ENCODE measurements around the gene POGZ. TPM values are rescaled to one million over a fixed set of nuclear protein-coding genes. Genes with fewer than 3 reads are reported as not detected.

POGZ gene
- total RNA-seq, 1 donor from 2014 or later: 132 TPM

GRCh38 chr1:151478140-151478812 is 19.0 kb upstream of the POGZ start:
- peaks cover 4% of the 10 kb centered on the region for H3K4me1 Mint-ChIP-seq (ENCODE audit: unreplicated experiment)
- no peak overlapping the region for H3K4me3 Mint-ChIP-seq (ENCODE audit: unreplicated experiment)
- TF ChIP-seq, protein P1, sequence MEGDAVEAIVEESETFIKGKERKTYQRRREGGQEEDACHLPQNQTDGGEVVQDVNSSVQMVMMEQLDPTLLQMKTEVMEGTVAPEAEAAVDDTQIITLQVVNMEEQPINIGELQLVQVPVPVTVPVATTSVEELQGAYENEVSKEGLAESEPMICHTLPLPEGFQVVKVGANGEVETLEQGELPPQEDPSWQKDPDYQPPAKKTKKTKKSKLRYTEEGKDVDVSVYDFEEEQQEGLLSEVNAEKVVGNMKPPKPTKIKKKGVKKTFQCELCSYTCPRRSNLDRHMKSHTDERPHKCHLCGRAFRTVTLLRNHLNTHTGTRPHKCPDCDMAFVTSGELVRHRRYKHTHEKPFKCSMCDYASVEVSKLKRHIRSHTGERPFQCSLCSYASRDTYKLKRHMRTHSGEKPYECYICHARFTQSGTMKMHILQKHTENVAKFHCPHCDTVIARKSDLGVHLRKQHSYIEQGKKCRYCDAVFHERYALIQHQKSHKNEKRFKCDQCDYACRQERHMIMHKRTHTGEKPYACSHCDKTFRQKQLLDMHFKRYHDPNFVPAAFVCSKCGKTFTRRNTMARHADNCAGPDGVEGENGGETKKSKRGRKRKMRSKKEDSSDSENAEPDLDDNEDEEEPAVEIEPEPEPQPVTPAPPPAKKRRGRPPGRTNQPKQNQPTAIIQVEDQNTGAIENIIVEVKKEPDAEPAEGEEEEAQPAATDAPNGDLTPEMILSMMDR (IDR thresholded peaks at IDR 0.05; ENCODE audit: unreplicated experiment): no peak
- no peaks in the 10 kb centered on the region for H3K9me3 Mint-ChIP-seq (ENCODE audit: unreplicated experiment)
- no peak for DNase-seq (ENCODE audit: low spot score)
- no peaks in the 10 kb centered on the region for H3K36me3 Mint-ChIP-seq (ENCODE audit: low read depth, unreplicated experiment)
- no peak overlapping the region for H3K27ac Mint-ChIP-seq (ENCODE audit: unreplicated experiment)
- H3K27me3 Mint-ChIP-seq (ENCODE audit: unreplicated experiment): no peaks in the 10 kb centered on the region

GRCh38 chr1:151477066-151477465 is 17.8 kb upstream of the POGZ start:
- TF ChIP-seq, protein P1 (IDR thresholded peaks at IDR 0.05; ENCODE audit: unreplicated experiment): no peak
- H3K9me3 Mint-ChIP-seq (ENCODE audit: unreplicated experiment): no peaks in the 10 kb centered on the region
- DNase-seq (ENCODE audit: low spot score): no peak
- H3K27ac Mint-ChIP-seq (ENCODE audit: unreplicated experiment): no peak overlapping the region
- H3K27me3 Mint-ChIP-seq (ENCODE audit: unreplicated experiment): no peaks in the 10 kb centered on the region
- no peaks in the 10 kb centered on the region for H3K36me3 Mint-ChIP-seq (ENCODE audit: low read depth, unreplicated experiment)
- peaks cover 8% of the 10 kb centered on the region for H3K4me1 Mint-ChIP-seq (ENCODE audit: unreplicated experiment)
- H3K4me3 Mint-ChIP-seq (ENCODE audit: unreplicated experiment): no peak overlapping the region

- Mint-ChIP-seq H3K36me3 (ENCODE audit: low read depth, unreplicated experiment) (no peaks in the 10 kb centered on the region), H3K27me3 (ENCODE audit: unreplicated experiment) (no peaks in the 10 kb centered on the region), H3K27ac (ENCODE audit: unreplicated experiment) (no peak overlapping the region), H3K9me3 (ENCODE audit: unreplicated experiment) (no peaks in the 10 kb centered on the region), H3K4me3 (ENCODE audit: unreplicated experiment) (no peak overlapping the region), H3K4me1 (ENCODE audit: unreplicated experiment) (peaks cover 8% of the 10 kb centered on the region)
- TF ChIP-seq, protein P1 (IDR thresholded peaks at IDR 0.05; ENCODE audit: unreplicated experiment): no peak
- no peak for DNase-seq (ENCODE audit: low spot score)
Measured at GRCh38 chr1:151476083-151476482, 16.8 kb upstream of the POGZ start.

- no peaks in the 10 kb centered on the region for H3K9me3 Mint-ChIP-seq (ENCODE audit: unreplicated experiment)
- H3K27me3 Mint-ChIP-seq (ENCODE audit: unreplicated experiment): no peaks in the 10 kb centered on the region
- no peak for DNase-seq (ENCODE audit: low spot score)
- no peak overlapping the region for H3K4me3 Mint-ChIP-seq (ENCODE audit: unreplicated experiment)
- H3K27ac Mint-ChIP-seq (ENCODE audit: unreplicated experiment): no peak overlapping the region
- no peaks in the 10 kb centered on the region for H3K36me3 Mint-ChIP-seq (ENCODE audit: low read depth, unreplicated experiment)
- H3K4me1 Mint-ChIP-seq (ENCODE audit: unreplicated experiment): peaks cover 8% of the 10 kb centered on the region
- TF ChIP-seq, protein P1 (IDR thresholded peaks at IDR 0.05; ENCODE audit: unreplicated experiment): no peak
Measured at GRCh38 chr1:151475175-151475574, 15.9 kb upstream of the POGZ start.

DNA sequence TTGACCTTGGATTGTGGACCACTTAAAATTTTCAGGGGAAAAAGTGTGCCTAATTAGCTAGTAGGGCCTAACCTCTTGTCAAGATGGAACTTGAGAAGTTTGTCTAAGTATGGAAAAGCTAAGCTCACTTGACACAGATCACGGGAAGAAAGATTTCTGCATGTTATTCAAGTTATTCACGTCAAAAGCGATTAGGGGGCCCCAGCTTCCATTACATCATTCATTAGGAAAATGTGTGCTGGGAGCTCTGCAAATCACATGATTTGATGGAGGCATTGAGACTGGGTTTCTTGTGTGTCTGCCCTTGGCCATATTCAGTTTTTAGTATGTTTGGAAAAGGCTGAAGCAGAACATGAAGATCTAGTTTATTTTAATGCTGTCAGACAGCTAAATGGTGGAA is 15.5 kb upstream of the POGZ start:
- TF ChIP-seq, protein P1 (IDR thresholded peaks at IDR 0.05; ENCODE audit: unreplicated experiment): no peak
- no peak overlapping the region for H3K4me3 Mint-ChIP-seq (ENCODE audit: unreplicated experiment)
- no peaks in the 10 kb centered on the region for H3K9me3 Mint-ChIP-seq (ENCODE audit: unreplicated experiment)
- H3K27ac Mint-ChIP-seq (ENCODE audit: unreplicated experiment): no peak overlapping the region
- peaks cover 8% of the 10 kb centered on the region for H3K4me1 Mint-ChIP-seq (ENCODE audit: unreplicated experiment)
- H3K36me3 Mint-ChIP-seq (ENCODE audit: low read depth, unreplicated experiment): no peaks in the 10 kb centered on the region
- no peak for DNase-seq (ENCODE audit: low spot score)
- no peaks in the 10 kb centered on the region for H3K27me3 Mint-ChIP-seq (ENCODE audit: unreplicated experiment)
